Astrocyte (in vitro differentiated cells and primary cell): Measurements from ENCODE around the gene MIER1.
"Not testable (repeated sequence)": the region's sequence is repeated elsewhere in the genome, so short reads cannot be mapped to it uniquely, and the experiment has no call there.

Experiments used
- EZH2 ChIP-seq: IDR thresholded peaks from 2 replicates; pipeline ENCODE4 v1.6.1; 2012; ENCODE audit warnings: mild to moderate bottlenecking, low read length, inconsistent platforms; ENCODE audit not compliant: insufficient read depth
- TF ChIP-seq, protein P1 (sequence below): IDR thresholded peaks from 2 replicates; pipeline ENCODE4 v1.5.1; 2011; ENCODE audit warnings: low read depth, mild to moderate bottlenecking, inconsistent platforms, low read length, moderate library complexity; ENCODE audit not compliant: insufficient read depth

DNA sequence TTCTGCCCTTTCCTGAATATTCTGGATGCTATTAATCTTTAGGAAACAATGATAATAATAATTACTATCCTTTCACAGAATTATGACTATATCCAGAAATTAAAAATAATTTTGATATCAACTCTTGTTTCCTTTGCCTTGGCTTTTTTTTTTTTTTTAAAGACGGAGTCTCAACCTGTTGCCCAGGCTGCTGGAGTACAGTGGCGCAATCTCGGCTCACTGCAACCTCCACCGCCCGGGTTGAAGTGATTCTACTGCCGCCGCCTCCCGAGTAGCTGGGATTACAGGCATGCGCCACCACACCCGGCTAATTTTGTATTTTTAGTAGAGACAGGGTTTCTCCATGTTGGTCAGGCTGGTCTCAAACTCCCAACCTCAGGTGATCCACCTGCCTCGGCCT lies 54.8 kb downstream of the MIER1 start:
- TF ChIP-seq, protein P1, sequence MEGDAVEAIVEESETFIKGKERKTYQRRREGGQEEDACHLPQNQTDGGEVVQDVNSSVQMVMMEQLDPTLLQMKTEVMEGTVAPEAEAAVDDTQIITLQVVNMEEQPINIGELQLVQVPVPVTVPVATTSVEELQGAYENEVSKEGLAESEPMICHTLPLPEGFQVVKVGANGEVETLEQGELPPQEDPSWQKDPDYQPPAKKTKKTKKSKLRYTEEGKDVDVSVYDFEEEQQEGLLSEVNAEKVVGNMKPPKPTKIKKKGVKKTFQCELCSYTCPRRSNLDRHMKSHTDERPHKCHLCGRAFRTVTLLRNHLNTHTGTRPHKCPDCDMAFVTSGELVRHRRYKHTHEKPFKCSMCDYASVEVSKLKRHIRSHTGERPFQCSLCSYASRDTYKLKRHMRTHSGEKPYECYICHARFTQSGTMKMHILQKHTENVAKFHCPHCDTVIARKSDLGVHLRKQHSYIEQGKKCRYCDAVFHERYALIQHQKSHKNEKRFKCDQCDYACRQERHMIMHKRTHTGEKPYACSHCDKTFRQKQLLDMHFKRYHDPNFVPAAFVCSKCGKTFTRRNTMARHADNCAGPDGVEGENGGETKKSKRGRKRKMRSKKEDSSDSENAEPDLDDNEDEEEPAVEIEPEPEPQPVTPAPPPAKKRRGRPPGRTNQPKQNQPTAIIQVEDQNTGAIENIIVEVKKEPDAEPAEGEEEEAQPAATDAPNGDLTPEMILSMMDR = not testable (repeated sequence)
- not testable (repeated sequence) for TF ChIP-seq EZH2
